PC-3 (cell line): ENCODE results near the gene SMPDL3B. TPM values are rescaled to one million over a fixed set of nuclear protein-coding genes. Genes with fewer than 3 reads are reported as not detected.

Experiments used
- ATAC-seq: fragments of 200-7000 bp; cut with Tn5 transposase; 2 replicates; pipeline ENCODE4 v1.9.1; 2020; ENCODE audit warnings: mild to moderate bottlenecking, moderate library complexity
- BruUV-seq: library from RNA; stranded (reverse); fragments of 400-500 nt; replicated peaks from 2 replicates; lab custom pipeline; 2021; lab: Mats Ljungman, UMichigan
- CTCF ChIA-PET: fragments of 300-600 bp; sonication (Branson Sonifier 250); formaldehyde crosslinking; loops from one replicate; lab custom pipeline; 2022; ENCODE audit warnings: antibody characterized with exemption; lab: Charles Lee
- POLR2A ChIA-PET: fragments of 300-600 bp; sonication (Branson Sonifier 250); formaldehyde crosslinking; loops from one replicate; lab custom pipeline; 2022; ENCODE audit warnings: antibody characterized with exemption; ENCODE audit not compliant: unreplicated experiment; lab: Charles Lee
- DNase-seq: peaks from one replicate; pipeline ENCODE4 v3.0.0-alpha.2; 2015
- H2AFZ ChIP-seq: fragments of 300-600 bp; sonication (generic); 2 replicates; pipeline ENCODE4 v1.6.0; 2016; ENCODE audit warnings: antibody characterized with exemption, low read length
- H3F3A ChIP-seq: fragments of 300-600 bp; sonication (generic); one replicate; pipeline ENCODE4 v1.6.0; 2017; ENCODE audit warnings: antibody characterized with exemption, low read length, control low read depth, mild to moderate bottlenecking; ENCODE audit not compliant: unreplicated experiment
- H3K27ac ChIP-seq: fragments of 300-600 bp; sonication (generic); 2 replicates; pipeline ENCODE4 v1.5.1; 2016; ENCODE audit warnings: mild to moderate bottlenecking, low read length
- H3K27me3 ChIP-seq: fragments of 300-600 bp; sonication (generic); 2 replicates; pipeline ENCODE4 v1.6.1; 2016; ENCODE audit warnings: low read length, mixed read lengths
- H3K36me3 ChIP-seq: fragments of 300-600 bp; sonication (generic); 2 replicates; pipeline ENCODE4 v1.6.1; 2016; ENCODE audit warnings: low read depth, mixed run types, low read length, mixed read lengths
- H3K4me1 ChIP-seq: fragments of 300-600 bp; sonication (generic); 2 replicates; pipeline ENCODE4 v1.5.1; 2016; ENCODE audit warnings: low read length; ENCODE audit not compliant: insufficient read depth
- H3K4me2 ChIP-seq: fragments of 300-600 bp; sonication (generic); 2 replicates; pipeline ENCODE4 v1.6.0; 2016; ENCODE audit warnings: low read length
- H3K4me3 ChIP-seq: fragments of 300-600 bp; sonication (generic); 2 replicates; pipeline ENCODE4 v1.5.1; 2016; ENCODE audit warnings: mild to moderate bottlenecking, low read length, mixed read lengths
- H3K79me2 ChIP-seq: fragments of 300-600 bp; sonication (generic); 2 replicates; pipeline ENCODE4 v1.6.1; 2017; ENCODE audit warnings: low read length, mixed read lengths
- H3K9ac ChIP-seq: fragments of 300-600 bp; sonication (generic); 2 replicates; pipeline ENCODE4 v1.6.0; 2016; ENCODE audit warnings: mild to moderate bottlenecking, low read length
- H3K9me2 ChIP-seq: fragments of 300-600 bp; sonication (generic); replicated peaks from 2 replicates; pipeline ENCODE4 v1.6.1; 2016; ENCODE audit warnings: mixed run types, low read length, mixed read lengths
- H3K9me3 ChIP-seq: fragments of 300-600 bp; sonication (generic); 2 replicates; pipeline ENCODE4 v1.6.1; 2016; ENCODE audit warnings: low read length, mixed read lengths
- H4K20me1 ChIP-seq: fragments of 300-600 bp; sonication (generic); 2 replicates; pipeline ENCODE4 v1.6.1; 2016; ENCODE audit warnings: low read length, mixed read lengths
- CTCF ChIP-seq: fragments of 300-600 bp; sonication (generic); conservative IDR thresholded peaks from 2 replicates; pipeline ENCODE4 v1.5.1; 2017; ENCODE audit warnings: antibody characterized with exemption, low read depth, mild to moderate bottlenecking, low read length
- EZH2 ChIP-seq: fragments of 300-600 bp; sonication (generic); IDR thresholded peaks from one replicate; pipeline ENCODE4 v1.6.1; 2017; ENCODE audit warnings: antibody characterized with exemption, mild to moderate bottlenecking, low read length; ENCODE audit not compliant: unreplicated experiment
- EZH2phosphoT487 ChIP-seq: fragments of 300-600 bp; sonication (generic); IDR thresholded peaks from 2 replicates; pipeline ENCODE4 v1.6.1; 2018; ENCODE audit warnings: mild to moderate bottlenecking, antibody characterized with exemption, low read length, borderline replicate concordance
- intact Hi-C: fragments of 100-400 bp; cut with micrococcal nuclease; formaldehyde crosslinking; loops from 2 replicates; pipeline ENCODE4 v1.9.0; 2023
- total RNA-seq: library from RNA; depleted of rRNA; stranded (reverse); fragments of >200 nt; gene quantifications from 2 replicates; pipeline ENCODE4 v1.2.3, GENCODE V29; 2014

Gene SMPDL3B
- total RNA-seq, 1 experiment from 2014 or later, result 19.6 TPM

GRCh38 chr1:27967884-27968466 is 33.2 kb downstream of the SMPDL3B start:
- peak overlapping the region; percentile 25 for H3K4me3 ChIP-seq
- intact Hi-C loops, result no loop called here
- H3K27me3 ChIP-seq, result no peaks in the 10 kb centered on the region
- H3F3A ChIP-seq, result peaks cover 10% of the 10 kb centered on the region
- H3K9me2 ChIP-seq, result no peaks in the 10 kb centered on the region
- H2AFZ ChIP-seq, result no peak overlapping the region
- BruUV-seq, result no TSS peak
- peak overlapping the region; percentile 75 for H3K9ac ChIP-seq
- peaks cover 3% of the 10 kb centered on the region; the same call in 1 of the 2 replicates for H3K36me3 ChIP-seq
- H3K4me1 ChIP-seq, result peaks cover 46% of the 10 kb centered on the region
- CTCF ChIA-PET, result no interaction called here
- peaks cover 8% of the 10 kb centered on the region; the same call in 1 of the 2 replicates for H3K79me2 ChIP-seq
- POLR2A ChIA-PET, result interaction anchor here (1.4 kb wide), 1 partner anchor 8 kb away, joined by 3 read pairs; the partner anchor contains the start of gene XKR8
- H3K9me3 ChIP-seq, result no peaks in the 10 kb centered on the region
- H3K27ac ChIP-seq, result peak overlapping the region; percentile 96
- H4K20me1 ChIP-seq, result no peaks in the 10 kb centered on the region
- DNase-seq, result no peak
- no peak for ATAC-seq
- no peak for TF ChIP-seq CTCF
- TF ChIP-seq EZH2, result no peak
- no peak for TF ChIP-seq EZH2phosphoT487
- H3K4me2 ChIP-seq, result peak overlapping the region; percentile 71

- peak overlapping the region; percentile 71 for H3K4me2 ChIP-seq
- ATAC-seq, result peak; percentile 80
These were observed 33.9 kb downstream of the SMPDL3B start for GRCh38 chr1:27968692-27969091.

GRCh38 chr1:27970401-27970800 is 35.6 kb downstream of the SMPDL3B start:
- intact Hi-C loops, result no loop called here

More at GRCh38 chr1:27968692-27969091, 33.9 kb downstream of the SMPDL3B start:
- ChIA-PET POLR2A (interaction anchor here (1.4 kb wide), 1 partner anchor 9 kb away, joined by 3 read pairs; the partner anchor contains the start of gene XKR8), CTCF (no interaction called here)
- Histone ChIP-seq H3K4me1 (peaks cover 46% of the 10 kb centered on the region), H3K79me2 (0 out of 2 replicates have a peak, but pooled peaks cover under 1% of the 10 kb centered on the region), H3F3A (peaks cover 10% of the 10 kb centered on the region), H3K9ac (peak overlapping the region; percentile 75), H3K36me3 (peaks cover 3% of the 10 kb centered on the region; the same call in 1 of the 2 replicates), H3K4me3 (peak overlapping the region; percentile 25), H3K9me3 (no peaks in the 10 kb centered on the region), H4K20me1 (no peaks in the 10 kb centered on the region), H3K27me3 (no peaks in the 10 kb centered on the region), H3K27ac (peak overlapping the region; percentile 96), H3K9me2 (no peaks in the 10 kb centered on the region), H2AFZ (no peak overlapping the region)
- no peak for TF ChIP-seq EZH2phosphoT487
- no TSS peak for BruUV-seq
- DNase-seq, result peak; percentile 95
- intact Hi-C loops, result no loop called here

More at GRCh38 chr1:27970401-27970800, 35.6 kb downstream of the SMPDL3B start:
- TF ChIP-seq EZH2phosphoT487 (no peak), EZH2 (no peak), CTCF (no peak)
- CTCF ChIA-PET, result no interaction called here
- peaks cover 10% of the 10 kb centered on the region for H3F3A ChIP-seq
- H3K9ac ChIP-seq, result no peak overlapping the region
- DNase-seq, result peak; percentile 41
- peak overlapping the region; percentile 23 for H3K27ac ChIP-seq
- no peak overlapping the region for H3K4me3 ChIP-seq
- H4K20me1 ChIP-seq, result no peaks in the 10 kb centered on the region
- H3K4me2 ChIP-seq, result no peak overlapping the region
- BruUV-seq, result no TSS peak
- H3K9me2 ChIP-seq, result no peaks in the 10 kb centered on the region
- POLR2A ChIA-PET, result interaction anchor here (0.6 kb wide), 1 partner anchor 10 kb away, joined by 3 read pairs; no protein-coding TSS in a partner anchor
- H2AFZ ChIP-seq, result no peak overlapping the region
- H3K9me3 ChIP-seq, result no peaks in the 10 kb centered on the region
- H3K79me2 ChIP-seq, result no peaks in the 10 kb centered on the region
- no peak for ATAC-seq
- H3K36me3 ChIP-seq, result no peaks in the 10 kb centered on the region; the same call in 1 of the 2 replicates
- no peaks in the 10 kb centered on the region for H3K27me3 ChIP-seq
- H3K4me1 ChIP-seq, result peaks cover 46% of the 10 kb centered on the region
